Thymus (tissue), 11 donors: ENCODE measurements around the gene GSTM1. TPM values are rescaled to one million over a fixed set of nuclear protein-coding genes. Genes with fewer than 3 reads are reported as not detected.

ENCODE experiments used
- DNase-seq, 9 donors: peaks; one replicate each; pipeline ENCODE4 v3.0.0-alpha.2; 2013; ENCODE audit warnings: low spot score in 9 of 9, low read depth in 6 of 9, missing footprints in 1 of 9
- H3K27ac ChIP-seq, 2 donors: one replicate each; pipeline ENCODE4 v1.5.1; 2013; ENCODE audit warnings: control low read depth in 1 of 2, low read depth in 1 of 2, low read length in 1 of 2, mild to moderate bottlenecking in 1 of 2, moderate library complexity in 1 of 2
- H3K27me3 ChIP-seq, 2 donors: one replicate each; pipeline ENCODE4 v1.5.1; 2013; ENCODE audit warnings: low read length in 1 of 2; ENCODE audit not compliant: control insufficient read depth in 2 of 2, insufficient read depth in 1 of 2
- H3K36me3 ChIP-seq, 2 donors: one replicate each; pipeline ENCODE4 v1.5.1; 2013; ENCODE audit warnings: low read length in 1 of 2, mild to moderate bottlenecking in 1 of 2, moderate library complexity in 1 of 2; ENCODE audit not compliant: control insufficient read depth in 2 of 2, insufficient read depth in 2 of 2
- H3K4me1 ChIP-seq, 2 donors: one replicate each; pipeline ENCODE4 v1.5.1; 2013; ENCODE audit warnings: low read length in 2 of 2; ENCODE audit not compliant: control insufficient read depth in 2 of 2, insufficient read depth in 2 of 2
- H3K4me3 ChIP-seq, 2 donors: one replicate each; pipeline ENCODE4 v1.5.1; 2013; ENCODE audit warnings: low read length in 2 of 2, control low read depth in 1 of 2, mild to moderate bottlenecking in 1 of 2
- H3K9me3 ChIP-seq, 2 donors: one replicate each; pipeline ENCODE4 v1.5.1; 2013; ENCODE audit warnings: low read length in 1 of 2, mild to moderate bottlenecking in 1 of 2; ENCODE audit not compliant: control insufficient read depth in 2 of 2, insufficient read depth in 1 of 2
- WGBS: extraction: QIAGEN DNeasy Blood & Tissue Kit; methylation state at CpG from one replicate; pipeline ENCODE4 v1.1.7; 2013; 5-methylcytosine and 5-hydroxymethylcytosine counted together
- polyA plus RNA-seq: library from polyadenylated mRNA; stranded (reverse); fragments of 200-250 nt; gene quantifications from one replicate; pipeline ENCODE4 v1.2.3, GENCODE V29; 2013
- total RNA-seq: library from RNA; stranded (reverse); fragments of 120-200 nt; gene quantifications from one replicate; pipeline ENCODE4 v1.2.4, GENCODE V29; 2013
- donor health status: healthy.

The GSTM1 gene
- total and polyA plus RNA-seq, 2 donors, result 0.27 to 12.9 TPM

DNA sequence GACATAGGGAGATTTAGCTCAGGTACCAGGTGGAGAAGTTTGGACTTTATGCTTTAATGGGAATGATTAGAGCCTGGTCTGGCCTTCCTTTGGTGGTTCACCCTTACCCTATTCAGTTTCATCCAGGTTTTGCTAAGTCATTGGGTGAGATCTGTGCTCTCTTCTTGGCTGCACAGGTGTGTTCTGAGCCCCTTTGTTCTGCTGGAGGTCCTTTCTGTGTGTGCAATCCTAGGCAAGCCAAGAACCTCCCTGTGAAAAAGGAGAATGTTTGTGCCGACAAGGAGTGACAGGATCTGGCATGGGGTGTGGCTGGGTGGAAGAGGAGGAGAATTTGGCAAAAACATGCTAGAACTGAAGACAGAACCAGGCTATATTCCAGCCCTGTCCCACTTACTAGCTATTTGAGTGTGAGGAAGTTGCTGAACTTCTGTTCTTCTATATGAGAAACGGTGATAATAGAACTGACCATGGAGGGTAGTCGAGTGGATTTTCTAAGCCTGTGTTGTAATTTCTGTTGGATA lies 29.0 kb downstream of the GSTM1 start:
- Histone ChIP-seq H3K36me3 (no peaks in the 10 kb centered on the region), H3K27ac (no peak overlapping the region), H3K4me1 (no peaks in the 10 kb centered on the region), H3K27me3 (peaks cover 0 to 2% of the 10 kb centered on the region in 2 donors), H3K9me3 (no peaks in the 10 kb centered on the region), H3K4me3 (no peak overlapping the region)
- 91% methylated on average over 3 of the region's 3 CpGs for WGBS
- no peak for DNase-seq

- Histone ChIP-seq H3K27ac (no peak overlapping the region), H3K4me1 (no peaks in the 10 kb centered on the region), H3K36me3 (no peaks in the 10 kb centered on the region), H3K9me3 (no peaks in the 10 kb centered on the region), H3K4me3 (no peak overlapping the region), H3K27me3 (no peaks in the 10 kb centered on the region)
- no peak for DNase-seq
- 95% methylated on average over 5 of the region's 5 CpGs for WGBS
Measured at GRCh38 chr1:109717729-109718128, 30.1 kb downstream of the GSTM1 start.

GRCh38 chr1:109718495-109718894 lies 30.9 kb downstream of the GSTM1 start:
- H3K27ac ChIP-seq, result no peak overlapping the region
- H3K4me1 ChIP-seq, result no peaks in the 10 kb centered on the region
- no peak overlapping the region for H3K4me3 ChIP-seq
- no peaks in the 10 kb centered on the region for H3K27me3 ChIP-seq
- no peaks in the 10 kb centered on the region for H3K9me3 ChIP-seq
- DNase-seq, result no peak
- WGBS, result 98% methylated on average over 2 of the region's 2 CpGs
- H3K36me3 ChIP-seq, result no peaks in the 10 kb centered on the region

DNA sequence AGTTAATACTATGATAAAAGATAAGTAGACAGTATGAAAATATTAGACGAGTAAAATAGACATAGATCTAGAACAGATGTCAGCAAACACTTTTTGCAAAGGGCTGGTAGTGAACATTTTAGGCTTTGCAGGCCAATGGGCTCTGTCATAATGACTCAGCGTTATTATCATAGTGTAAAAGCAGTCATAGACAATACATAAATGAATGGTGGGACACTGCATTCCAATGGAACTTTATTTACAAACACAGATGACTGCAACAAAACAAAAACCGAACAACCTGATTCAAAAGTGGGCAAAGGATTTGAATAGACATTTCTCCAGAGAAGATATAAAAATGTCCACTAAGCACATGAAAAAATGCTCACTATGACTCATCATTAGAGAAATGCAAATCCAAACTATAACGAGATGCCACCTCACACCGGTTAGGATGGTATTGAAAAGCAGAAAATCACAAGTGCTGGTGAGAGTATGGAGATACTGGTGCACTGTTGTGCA lies 31.8 kb downstream of the GSTM1 start:
- WGBS, result 89% methylated on average over 5 of the region's 5 CpGs
- H3K27me3 ChIP-seq, result no peaks in the 10 kb centered on the region
- no peak overlapping the region for H3K4me3 ChIP-seq
- no peaks in the 10 kb centered on the region for H3K36me3 ChIP-seq
- DNase-seq, result no peak
- H3K9me3 ChIP-seq, result no peaks in the 10 kb centered on the region
- H3K4me1 ChIP-seq, result no peaks in the 10 kb centered on the region
- H3K27ac ChIP-seq, result no peak overlapping the region

GRCh38 chr1:109721042-109721441 lies 33.4 kb downstream of the GSTM1 start:
- H3K4me1 ChIP-seq, result no peaks in the 10 kb centered on the region
- no peak for DNase-seq
- no peak overlapping the region for H3K4me3 ChIP-seq
- H3K9me3 ChIP-seq, result no peaks in the 10 kb centered on the region
- no peaks in the 10 kb centered on the region for H3K36me3 ChIP-seq
- H3K27ac ChIP-seq, result no peak overlapping the region
- no peaks in the 10 kb centered on the region for H3K27me3 ChIP-seq
- WGBS, result 96% methylated on average over 5 of the region's 5 CpGs

DNA sequence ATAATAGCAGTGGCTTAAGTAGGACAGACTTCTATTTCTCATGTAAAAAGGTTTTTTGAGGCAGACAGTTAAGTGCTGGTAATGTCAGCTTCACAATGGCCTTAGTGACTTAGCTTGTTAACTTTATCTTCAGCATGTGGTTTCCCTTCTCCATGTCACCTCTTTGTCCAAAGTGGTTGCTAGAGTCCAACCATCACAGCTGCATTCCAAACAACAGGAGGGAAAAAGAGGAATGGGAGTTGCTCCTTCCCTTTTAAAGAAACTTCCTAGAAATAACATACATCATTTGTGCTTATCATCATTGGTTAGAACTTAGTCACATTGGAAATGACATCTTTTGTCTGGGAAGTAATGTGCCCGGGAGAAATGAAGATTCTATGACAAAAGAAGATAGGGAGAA lies 34.4 kb downstream of the GSTM1 start:
- no peaks in the 10 kb centered on the region for H3K36me3 ChIP-seq
- no peak overlapping the region for H3K27ac ChIP-seq
- WGBS, result 99% methylated on average over 1 of the region's 1 CpG
- H3K9me3 ChIP-seq, result peaks cover 0 to 4% of the 10 kb centered on the region in 2 donors
- no peak for DNase-seq
- no peaks in the 10 kb centered on the region for H3K4me1 ChIP-seq
- no peak overlapping the region for H3K4me3 ChIP-seq
- no peaks in the 10 kb centered on the region for H3K27me3 ChIP-seq

DNA sequence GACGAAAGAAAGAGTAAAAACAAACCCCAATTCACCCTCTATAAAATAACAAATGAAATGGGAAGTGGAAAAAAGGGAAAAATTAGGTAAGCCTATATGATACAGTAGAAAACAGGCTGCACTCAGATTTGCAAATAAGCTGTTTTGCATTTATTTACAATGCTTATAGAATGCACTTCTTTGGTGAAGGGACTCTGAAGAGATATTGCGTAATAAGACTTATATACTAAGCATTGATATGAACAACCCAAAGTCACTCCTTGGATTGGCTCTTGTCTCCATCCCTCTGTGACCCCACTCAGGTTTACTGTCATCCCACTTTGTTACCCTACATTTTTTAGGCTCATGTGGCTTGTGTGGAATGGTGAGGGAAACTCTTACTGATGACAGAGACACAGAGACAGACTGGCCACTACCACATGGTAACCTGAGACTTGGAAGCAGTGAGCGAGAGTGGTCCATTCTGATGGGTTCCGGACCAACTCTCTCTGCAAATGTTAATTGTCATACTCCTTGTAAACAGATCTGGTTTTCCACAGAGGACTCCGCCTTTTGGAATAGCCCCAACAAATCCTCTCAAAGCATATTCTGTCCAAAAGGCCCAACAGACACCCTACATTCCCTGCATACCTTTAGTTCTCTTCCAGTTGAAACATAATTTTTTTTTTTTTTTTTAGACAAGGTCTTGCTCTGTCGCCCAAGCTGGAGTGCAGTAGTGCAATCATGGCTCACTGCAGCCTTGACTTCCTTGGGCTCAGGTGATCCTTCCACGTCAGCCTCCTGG lies 35.5 kb downstream of the GSTM1 start:
- WGBS, result 95% methylated on average over 7 of the region's 7 CpGs
- H3K36me3 ChIP-seq, result no peaks in the 10 kb centered on the region
- H3K9me3 ChIP-seq, result peaks cover 0 to 6% of the 10 kb centered on the region in 2 donors
- H3K4me3 ChIP-seq, result no peak overlapping the region
- DNase-seq, result no peak
- no peaks in the 10 kb centered on the region for H3K27me3 ChIP-seq
- H3K27ac ChIP-seq, result no peak overlapping the region
- no peaks in the 10 kb centered on the region for H3K4me1 ChIP-seq

DNA sequence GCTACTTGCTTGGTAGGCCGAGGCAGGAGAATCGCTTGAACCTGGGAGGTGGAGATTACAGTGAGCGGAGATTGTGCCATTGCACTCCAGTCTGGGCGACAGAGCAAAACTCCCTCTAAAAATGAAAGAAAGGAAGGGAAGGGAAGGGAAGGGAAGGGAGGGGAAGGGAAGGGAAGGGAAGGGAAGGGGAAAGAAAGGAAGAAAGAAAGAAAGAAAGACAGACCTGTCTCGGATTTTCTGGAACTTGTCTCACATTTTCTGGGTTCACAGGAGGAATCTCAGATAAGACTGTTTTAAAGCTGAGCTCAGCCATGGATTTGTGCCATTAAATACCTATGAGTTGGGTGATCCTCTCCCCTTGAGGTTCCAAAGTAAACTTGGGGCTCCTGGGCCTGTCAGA lies 37.3 kb downstream of the GSTM1 start:
- 90% methylated on average over 5 of the region's 5 CpGs for WGBS
- no peaks in the 10 kb centered on the region for H3K36me3 ChIP-seq
- peaks cover 0 to 6% of the 10 kb centered on the region in 2 donors for H3K9me3 ChIP-seq
- H3K27ac ChIP-seq, result no peak overlapping the region
- no peak overlapping the region for H3K4me3 ChIP-seq
- no peaks in the 10 kb centered on the region for H3K4me1 ChIP-seq
- DNase-seq, result no peak
- H3K27me3 ChIP-seq, result no peaks in the 10 kb centered on the region

DNA sequence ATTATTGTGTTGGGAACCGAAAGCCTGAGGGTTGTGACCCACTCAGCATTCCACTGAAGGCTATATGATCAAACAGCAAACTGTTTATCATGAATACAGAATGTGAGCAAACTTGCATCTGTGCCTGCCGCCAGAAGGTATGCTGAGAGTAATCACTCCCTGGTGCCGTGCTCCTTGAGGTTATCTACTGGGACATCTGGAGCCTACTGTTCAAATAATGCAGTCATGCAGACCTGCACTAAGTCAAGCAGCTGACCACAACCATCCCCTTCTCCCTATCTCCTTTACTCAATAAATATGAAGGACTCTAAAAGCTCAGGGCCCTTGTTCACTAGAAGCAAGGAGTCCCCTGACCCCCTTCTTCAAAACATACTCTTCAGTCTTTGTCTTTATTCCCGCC lies 37.9 kb downstream of the GSTM1 start:
- Histone ChIP-seq H3K9me3 (peaks cover 0 to 6% of the 10 kb centered on the region in 2 donors), H3K36me3 (no peaks in the 10 kb centered on the region), H3K4me1 (no peaks in the 10 kb centered on the region), H3K27me3 (no peaks in the 10 kb centered on the region), H3K4me3 (no peak overlapping the region), H3K27ac (no peak overlapping the region)
- no peak for DNase-seq
- WGBS, result 93% methylated on average over 4 of the region's 4 CpGs
